ENCODE measurements around the gene PATJ. TPM values are rescaled to one million over a fixed set of nuclear protein-coding genes. Genes with fewer than 3 reads are reported as not detected.

Gene PATJ
- total RNA-seq, 1 donor from 2014 or later = 126 TPM

GRCh38 chr1:61967750-61968149 is 225.5 kb downstream of the PATJ start:
- H3K4me1 Mint-ChIP-seq (ENCODE audit: low read depth) = peaks cover 10% of the 10 kb centered on the region
- peak overlapping the region; percentile 29 for H3K27ac Mint-ChIP-seq
- H3K9me3 Mint-ChIP-seq (ENCODE audit: low read depth) = peaks cover 3% of the 10 kb centered on the region
- no peak overlapping the region for H3K4me3 Mint-ChIP-seq (ENCODE audit: low read depth)
- H3K36me3 Mint-ChIP-seq (ENCODE audit: insufficient read depth) = peaks cover 18% of the 10 kb centered on the region
- no peaks in the 10 kb centered on the region for H3K27me3 Mint-ChIP-seq
- DNase-seq (ENCODE audit: low spot score, unreplicated experiment) = no peak
- TF ChIP-seq CTCF (IDR thresholded peaks at IDR 0.05; ENCODE audit: unreplicated experiment) = no peak

GRCh38 chr1:61968869-61969268 is 226.6 kb downstream of the PATJ start:
- no peaks in the 10 kb centered on the region for H3K27me3 Mint-ChIP-seq
- no peak for TF ChIP-seq CTCF (IDR thresholded peaks at IDR 0.05; ENCODE audit: unreplicated experiment)
- no peak for DNase-seq (ENCODE audit: low spot score, unreplicated experiment)
- H3K27ac Mint-ChIP-seq = no peak overlapping the region
- peaks cover 16% of the 10 kb centered on the region for H3K36me3 Mint-ChIP-seq (ENCODE audit: insufficient read depth)
- H3K4me3 Mint-ChIP-seq (ENCODE audit: low read depth) = no peak overlapping the region
- H3K9me3 Mint-ChIP-seq (ENCODE audit: low read depth) = peaks cover 3% of the 10 kb centered on the region
- H3K4me1 Mint-ChIP-seq (ENCODE audit: low read depth) = peaks cover 10% of the 10 kb centered on the region

- no peak for DNase-seq (ENCODE audit: low spot score, unreplicated experiment)
- no peak for TF ChIP-seq CTCF (IDR thresholded peaks at IDR 0.05; ENCODE audit: unreplicated experiment)
- Mint-ChIP-seq H3K9me3 (ENCODE audit: low read depth) (peaks cover 3% of the 10 kb centered on the region), H3K36me3 (ENCODE audit: insufficient read depth) (peaks cover 13% of the 10 kb centered on the region), H3K4me3 (ENCODE audit: low read depth) (no peak overlapping the region), H3K27ac (no peak overlapping the region), H3K4me1 (ENCODE audit: low read depth) (peaks cover 8% of the 10 kb centered on the region), H3K27me3 (no peaks in the 10 kb centered on the region)
These were observed 231.0 kb downstream of the PATJ start for GRCh38 chr1:61973100-61973837.

GRCh38 chr1:61975638-61976037 is 233.4 kb downstream of the PATJ start:
- no peaks in the 10 kb centered on the region for H3K9me3 Mint-ChIP-seq (ENCODE audit: low read depth)
- TF ChIP-seq CTCF (IDR thresholded peaks at IDR 0.05; ENCODE audit: unreplicated experiment) = no peak
- no peak overlapping the region for H3K27ac Mint-ChIP-seq
- H3K27me3 Mint-ChIP-seq = no peaks in the 10 kb centered on the region
- DNase-seq (ENCODE audit: low spot score, unreplicated experiment) = no peak
- peaks cover 2% of the 10 kb centered on the region for H3K36me3 Mint-ChIP-seq (ENCODE audit: insufficient read depth)
- peaks cover 14% of the 10 kb centered on the region for H3K4me1 Mint-ChIP-seq (ENCODE audit: low read depth)
- H3K4me3 Mint-ChIP-seq (ENCODE audit: low read depth) = no peak overlapping the region

GRCh38 chr1:61976566-61976965 is 234.3 kb downstream of the PATJ start:
- no peak for TF ChIP-seq CTCF (IDR thresholded peaks at IDR 0.05; ENCODE audit: unreplicated experiment)

More at GRCh38 chr1:61976566-61976965, 234.3 kb downstream of the PATJ start:
- DNase-seq (ENCODE audit: low spot score, unreplicated experiment) = no peak
- Mint-ChIP-seq H3K4me3 (ENCODE audit: low read depth) (no peak overlapping the region), H3K27ac (no peak overlapping the region), H3K9me3 (ENCODE audit: low read depth) (no peaks in the 10 kb centered on the region), H3K27me3 (no peaks in the 10 kb centered on the region), H3K36me3 (ENCODE audit: insufficient read depth) (peaks cover 2% of the 10 kb centered on the region), H3K4me1 (ENCODE audit: low read depth) (peaks cover 15% of the 10 kb centered on the region)
